HG03558 (cell line): ENCODE measurements around the gene ZNF594.
"Not testable (repeated sequence)": the region's sequence is repeated elsewhere in the genome, so short reads cannot be mapped to it uniquely, and the experiment has no call there.

Experiments
- ATAC-seq: cut with Tn5 transposase; IDR thresholded peaks from one replicate; pipeline ENCODE4 v1.9.1; 2021; ENCODE audit warnings: moderate number of reproducible peaks; ENCODE audit not compliant: unreplicated experiment; ENCODE audit errors: extremely low read depth

ZNF594 gene

DNA sequence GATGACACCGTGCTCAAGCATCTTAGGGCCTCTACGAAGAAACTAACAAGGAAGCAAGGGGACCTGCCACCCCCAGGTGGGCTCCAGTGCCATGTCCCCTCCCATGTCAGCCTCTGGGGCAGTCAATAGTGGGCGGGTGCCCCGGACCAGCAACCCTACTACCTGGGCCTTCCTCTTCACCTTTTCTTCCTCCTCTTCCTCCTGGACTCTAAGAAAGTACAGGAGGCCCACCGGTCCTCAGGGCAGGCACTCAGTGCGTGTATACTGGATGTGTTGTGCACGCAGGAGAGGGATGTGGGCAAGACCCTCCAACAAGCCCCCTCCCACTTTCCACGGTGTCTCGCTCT lies 53.5 kb downstream of the ZNF594 start:
- not testable (repeated sequence) for ATAC-seq

DNA sequence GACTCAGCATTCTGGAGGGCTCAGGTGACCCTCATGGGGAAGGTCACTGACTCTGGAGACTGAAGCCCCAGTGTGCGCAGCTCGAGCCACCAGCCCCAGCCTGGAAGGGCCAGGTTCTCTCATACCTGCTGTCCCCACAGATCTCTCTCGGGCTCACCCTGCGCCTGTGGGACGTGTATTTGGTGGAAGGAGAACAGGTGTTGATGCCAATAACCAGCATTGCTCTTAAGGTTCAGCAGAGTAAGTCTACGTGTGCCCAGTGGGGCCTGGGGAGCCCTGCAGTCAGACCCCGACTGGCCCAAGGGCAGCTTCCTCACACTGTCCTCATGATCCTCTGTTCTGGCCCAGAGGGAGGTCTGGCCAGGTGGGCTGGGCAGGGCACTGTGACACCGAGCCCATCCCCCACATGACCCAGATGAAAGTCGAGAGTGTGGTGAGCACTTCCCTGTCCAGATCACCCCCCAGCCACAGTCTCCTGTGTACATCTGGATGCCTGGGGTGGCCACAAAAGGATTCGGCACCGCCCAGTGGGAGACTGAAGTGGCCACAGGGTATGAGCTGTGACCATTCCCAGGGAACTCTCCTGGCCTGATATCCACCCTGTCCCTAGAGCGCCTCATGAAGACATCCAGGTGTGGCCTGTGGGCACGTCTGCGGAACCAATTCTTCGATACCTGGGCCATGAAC lies 54.0 kb downstream of the ZNF594 start:
- ATAC-seq: not testable (repeated sequence)

DNA sequence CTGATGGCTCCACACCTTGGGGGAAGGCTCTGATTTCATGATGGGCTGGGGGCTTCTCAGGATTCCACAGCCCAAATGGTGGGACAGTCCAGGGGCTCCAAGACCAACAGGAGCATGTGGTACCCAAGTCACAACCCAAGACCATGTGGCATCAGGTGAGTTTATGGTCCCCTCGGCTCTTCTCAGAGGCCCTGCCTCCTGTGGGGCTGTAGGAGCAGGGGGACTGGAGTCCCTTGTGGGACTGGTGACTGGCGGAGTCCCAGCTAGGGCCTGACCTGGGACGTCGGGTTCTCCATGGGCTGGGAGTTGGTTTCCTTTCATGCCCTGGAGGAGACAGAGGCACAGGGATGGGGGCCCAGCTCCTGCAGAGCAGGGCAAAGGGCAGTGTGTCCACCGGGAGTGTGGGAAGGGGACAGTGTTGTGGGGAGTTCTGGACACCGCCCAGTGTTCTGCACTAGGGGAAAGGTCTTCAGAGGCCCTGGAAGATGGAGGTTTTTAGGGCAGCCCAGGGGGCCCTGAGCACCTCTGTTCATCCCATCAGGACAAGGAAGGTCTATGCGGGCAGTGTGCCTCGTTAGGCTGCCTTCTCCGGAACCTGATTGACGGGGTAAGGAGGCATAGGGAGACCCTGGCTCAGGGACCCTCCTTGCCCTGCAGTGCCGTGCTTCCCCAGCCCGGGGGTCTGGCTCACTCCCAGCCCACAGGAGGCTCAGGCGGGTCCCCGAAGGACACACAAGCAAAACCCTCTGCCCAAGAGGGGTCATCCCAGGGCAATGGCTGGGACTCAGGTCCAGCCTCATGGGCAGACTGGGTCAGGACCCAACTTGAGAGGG lies 54.9 kb downstream of the ZNF594 start:
- ATAC-seq: not testable (repeated sequence)

DNA sequence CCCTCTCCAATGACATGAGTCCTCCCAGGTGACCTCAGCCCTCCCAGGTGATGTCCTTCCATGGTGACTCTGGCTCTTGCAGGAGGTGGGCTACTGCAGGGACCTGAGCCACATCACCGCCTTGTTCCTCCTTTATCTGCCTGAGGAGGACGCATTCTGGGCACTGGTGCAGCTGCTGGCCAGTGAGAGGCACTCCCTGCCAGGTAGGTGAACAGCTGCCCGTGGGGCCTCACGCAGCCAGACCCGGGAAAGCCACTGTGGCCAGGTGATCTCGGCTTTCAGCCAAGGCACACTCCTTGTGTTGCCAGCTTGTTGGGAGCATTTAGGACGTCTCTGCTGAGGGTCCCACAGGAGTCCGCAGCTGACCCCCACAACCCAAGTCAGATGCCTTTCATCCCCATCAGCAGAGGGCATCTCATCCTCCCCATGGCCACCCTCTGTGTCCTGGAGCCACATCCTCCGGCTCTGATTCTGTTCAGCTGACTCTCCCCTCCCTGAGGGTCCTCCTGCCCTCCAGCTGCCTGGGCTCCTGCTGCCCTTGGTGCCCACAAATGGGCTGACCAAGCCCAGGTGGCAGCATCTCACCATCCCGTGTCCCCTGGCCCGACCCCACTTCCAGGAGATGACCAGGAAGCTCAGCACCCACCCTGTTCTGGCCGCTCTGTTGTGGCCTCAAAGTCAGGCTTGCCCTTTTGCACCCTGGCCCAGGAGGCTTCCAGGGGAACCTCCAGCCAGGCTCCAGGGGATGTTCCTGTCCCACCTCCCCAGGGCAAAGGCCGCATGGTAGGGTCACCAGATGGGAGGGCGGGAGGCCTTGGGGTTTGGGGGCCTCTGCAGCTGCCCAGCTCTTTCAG lies 55.7 kb downstream of the ZNF594 start:
- no peak for ATAC-seq

DNA sequence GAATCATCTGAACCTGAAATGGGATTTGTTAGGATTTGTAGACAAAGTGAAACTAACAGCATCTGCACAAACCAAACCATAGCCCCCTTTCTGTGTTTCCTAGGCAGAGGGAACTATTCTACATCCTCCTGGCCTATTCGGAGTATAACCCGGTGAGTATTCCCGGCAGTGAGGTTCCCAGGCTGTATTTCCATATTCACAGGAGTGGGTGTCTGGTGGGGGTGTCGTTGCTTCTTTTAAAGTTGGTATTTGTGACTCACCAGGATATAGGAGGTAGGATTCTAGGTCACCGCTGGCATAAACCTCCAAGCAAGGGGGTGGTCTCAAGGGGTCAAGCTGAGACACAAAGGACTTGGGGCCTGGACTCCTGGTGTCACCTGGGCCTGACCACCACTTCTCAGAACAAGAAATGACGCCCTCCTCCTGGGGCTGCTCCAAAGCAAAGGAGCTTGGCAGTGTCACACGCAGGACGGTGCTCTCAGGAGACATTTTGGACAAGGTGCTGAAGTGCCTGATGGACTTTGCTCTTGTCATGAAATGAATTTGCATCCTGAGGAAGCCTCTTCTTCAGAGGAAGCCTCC lies 56.4 kb downstream of the ZNF594 start:
- ATAC-seq: not testable (repeated sequence)

DNA sequence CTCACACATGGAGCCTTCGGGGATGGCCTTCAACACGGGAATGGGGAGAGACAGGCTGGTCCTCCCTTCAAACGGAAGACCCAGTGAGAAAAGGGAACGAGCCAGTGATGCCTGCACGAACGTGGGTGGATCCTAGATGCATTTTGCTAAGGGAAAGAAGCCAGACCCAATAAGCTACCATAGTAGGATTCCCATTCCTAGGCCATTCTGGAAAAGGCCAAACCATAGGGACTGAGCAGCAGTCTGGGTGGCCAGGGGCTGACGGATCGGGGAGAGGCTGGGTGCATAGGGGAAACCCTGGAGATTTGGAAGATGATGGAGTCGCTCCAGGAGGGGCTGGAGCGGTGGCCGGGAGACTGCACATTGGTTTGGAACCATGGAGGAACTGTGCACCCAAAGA lies 57.1 kb downstream of the ZNF594 start:
- ATAC-seq: not testable (repeated sequence)

DNA sequence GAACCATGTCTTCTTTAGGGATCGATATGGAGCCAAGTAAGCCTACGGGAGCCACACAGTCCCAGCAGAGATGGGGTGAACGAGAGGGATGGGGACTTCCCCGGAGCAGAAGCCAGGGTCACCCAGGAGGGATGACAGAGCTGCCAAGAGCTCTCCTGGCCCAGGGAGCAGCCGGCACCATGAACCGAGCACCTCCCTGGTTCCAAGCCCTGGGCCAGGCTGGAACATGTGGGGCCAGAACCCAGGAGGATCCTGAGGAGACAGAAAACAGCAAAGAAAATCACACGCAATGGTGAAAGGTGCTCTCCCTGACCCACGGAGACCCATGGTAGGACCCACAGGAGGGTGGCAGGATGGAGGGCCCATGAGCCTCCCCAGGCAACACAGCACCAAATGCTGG lies 57.7 kb downstream of the ZNF594 start:
- ATAC-seq: not testable (repeated sequence)

DNA sequence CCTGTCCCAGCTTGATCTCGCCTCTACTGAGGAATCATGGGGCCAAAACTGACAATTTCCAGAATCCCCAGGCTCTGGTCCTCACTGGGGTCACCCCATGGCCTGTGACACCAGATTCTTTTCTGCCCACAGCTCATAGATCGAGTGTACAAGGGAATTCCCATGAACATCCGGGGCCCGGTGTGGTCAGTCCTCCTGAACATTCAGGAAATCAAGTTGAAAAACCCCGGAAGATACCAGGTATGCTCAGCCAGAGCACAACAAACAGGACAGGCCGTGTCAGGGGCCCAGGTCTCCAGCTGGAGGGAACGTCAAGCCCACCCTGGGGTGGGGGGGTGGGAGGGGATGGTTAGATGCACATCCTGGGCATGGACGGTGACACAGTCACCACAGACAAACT lies 58.4 kb downstream of the ZNF594 start:
- ATAC-seq: no peak

DNA sequence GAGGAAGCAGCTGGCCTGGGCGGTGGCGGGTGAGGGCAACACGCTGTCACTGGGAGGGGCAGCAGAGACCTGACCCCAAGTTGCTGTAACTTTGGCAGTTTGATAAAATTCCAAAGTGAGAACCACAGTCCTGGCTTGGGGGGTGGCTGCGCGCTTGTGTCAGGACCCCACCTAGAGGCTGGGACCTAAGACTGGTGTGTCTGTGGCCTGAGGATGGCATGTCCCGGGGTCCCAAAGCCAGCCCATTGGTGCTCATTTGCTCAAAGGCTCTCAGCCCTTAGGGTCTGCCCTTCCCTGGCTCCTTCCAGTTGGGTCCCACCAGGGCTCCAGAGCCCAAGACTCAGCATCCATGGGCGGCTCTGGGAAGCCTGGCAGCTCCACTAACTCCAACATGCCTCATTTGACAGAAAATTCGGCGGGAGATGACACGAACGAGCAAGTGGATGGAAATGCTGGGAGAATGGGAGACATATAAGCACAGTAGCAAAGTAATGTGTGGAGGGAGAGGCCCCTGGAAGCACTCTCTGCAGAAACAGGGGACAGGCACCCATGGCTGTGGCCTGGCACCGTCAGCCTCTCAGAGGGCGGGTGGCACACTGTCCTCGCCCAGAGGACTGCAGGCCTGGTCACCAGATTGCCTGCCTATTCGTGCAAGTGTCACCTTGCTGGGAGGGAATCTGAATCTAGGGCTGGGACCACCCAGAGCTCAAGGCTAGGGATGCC lies 59.0 kb downstream of the ZNF594 start:
- not testable (repeated sequence) for ATAC-seq

DNA sequence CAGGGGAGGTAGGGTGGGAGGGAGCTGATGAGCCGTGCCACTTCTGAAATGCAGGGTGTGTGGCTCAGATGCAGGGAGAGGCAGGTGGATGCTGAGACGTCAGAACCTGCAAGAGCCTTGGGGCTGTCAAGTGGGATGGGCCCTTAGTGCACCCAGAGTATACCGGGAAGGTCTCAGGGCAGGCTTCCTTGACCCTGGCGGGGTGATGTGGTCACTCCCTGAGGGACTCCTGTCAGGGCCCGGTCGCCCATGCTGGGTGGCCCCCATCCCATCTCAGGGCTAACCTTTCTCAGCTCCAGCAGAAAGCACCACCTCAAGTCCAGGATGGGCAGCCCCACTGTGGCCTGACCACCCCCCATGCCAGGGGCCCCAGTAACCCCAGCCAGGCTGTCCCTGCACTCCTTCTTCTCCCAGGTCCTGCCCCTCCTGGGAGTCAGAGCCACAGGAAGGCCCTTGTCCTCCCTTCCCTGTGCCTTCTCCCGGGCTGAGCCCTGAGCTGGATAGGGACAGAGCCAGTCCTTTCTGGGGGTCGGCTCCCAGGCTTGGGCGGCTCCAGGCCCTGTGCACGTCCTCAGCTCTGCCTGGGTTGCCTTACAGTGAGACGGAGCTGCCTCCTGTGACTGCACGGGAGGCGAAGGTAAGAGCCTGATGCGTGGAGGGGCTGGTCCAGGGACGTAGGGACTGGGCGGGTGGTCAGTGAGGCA lies 59.7 kb downstream of the ZNF594 start:
- not testable (repeated sequence) for ATAC-seq

DNA sequence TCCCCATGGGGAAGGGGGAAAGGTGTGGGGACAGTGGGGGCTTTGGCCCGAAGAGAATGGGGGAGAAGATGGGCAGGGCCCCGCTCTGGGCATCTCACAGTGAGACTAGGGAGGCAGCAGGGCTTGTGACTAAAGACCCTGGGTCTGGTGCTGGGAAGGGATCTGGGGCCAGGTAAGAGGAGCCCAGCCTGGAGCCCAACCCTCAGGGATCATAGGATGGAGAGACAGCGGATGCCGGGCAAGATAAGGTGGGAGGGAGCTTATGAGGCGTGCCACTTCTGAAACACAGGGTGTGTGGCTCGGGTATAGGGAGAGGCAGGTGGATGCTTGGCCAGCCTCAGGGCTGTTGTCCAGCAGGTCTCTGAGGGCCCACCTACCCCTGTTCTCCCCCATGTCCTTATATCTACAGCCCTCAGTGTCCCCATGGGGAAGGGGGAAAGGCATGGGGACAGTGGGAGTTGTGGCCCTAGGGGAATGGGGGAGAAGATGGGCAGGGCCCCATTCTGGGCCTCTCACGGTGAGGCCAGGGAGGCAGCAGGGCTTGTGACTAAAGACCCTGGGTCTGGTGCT lies 60.4 kb downstream of the ZNF594 start:
- ATAC-seq: no peak

DNA sequence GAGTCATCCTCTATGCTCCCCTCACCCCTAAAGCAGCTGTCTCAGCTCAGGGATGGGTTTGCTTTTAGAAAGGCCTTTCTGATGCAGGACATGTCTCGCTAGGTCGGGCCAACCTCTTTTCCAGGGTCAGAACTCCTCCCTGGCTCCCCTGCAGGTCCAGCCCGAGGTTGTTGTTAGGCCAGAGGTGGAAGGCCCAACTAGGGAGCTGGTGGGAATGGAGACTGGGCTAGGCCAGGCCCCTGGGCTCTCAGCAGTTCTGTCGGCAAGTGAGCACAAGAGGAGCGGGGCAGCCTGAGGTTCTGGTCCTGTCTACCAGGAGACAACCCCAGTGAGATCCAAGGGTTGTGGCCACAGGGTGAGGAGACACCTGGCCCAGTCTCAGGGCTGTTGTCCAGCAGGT lies 61.0 kb downstream of the ZNF594 start:
- ATAC-seq: not testable (repeated sequence)

DNA sequence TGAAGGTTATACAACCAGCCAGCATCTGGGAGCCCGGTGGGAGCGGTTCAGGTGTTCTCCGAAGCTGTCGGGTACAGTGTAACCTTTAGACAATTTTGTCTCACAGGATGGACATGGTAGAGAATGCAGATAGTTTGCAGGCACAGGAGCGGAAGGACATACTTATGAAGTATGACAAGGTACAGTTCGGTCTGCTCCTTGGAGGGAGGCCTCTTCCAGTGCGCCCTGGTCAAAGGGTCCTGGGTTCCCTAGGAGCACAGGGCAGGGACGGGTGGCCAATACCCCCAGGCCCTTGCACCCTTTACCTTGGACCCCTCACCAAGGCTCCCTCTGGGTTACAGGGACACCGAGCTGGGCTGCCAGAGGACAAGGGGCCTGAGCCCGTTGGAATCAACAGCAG lies 61.4 kb downstream of the ZNF594 start:
- ATAC-seq: not testable (repeated sequence)

DNA sequence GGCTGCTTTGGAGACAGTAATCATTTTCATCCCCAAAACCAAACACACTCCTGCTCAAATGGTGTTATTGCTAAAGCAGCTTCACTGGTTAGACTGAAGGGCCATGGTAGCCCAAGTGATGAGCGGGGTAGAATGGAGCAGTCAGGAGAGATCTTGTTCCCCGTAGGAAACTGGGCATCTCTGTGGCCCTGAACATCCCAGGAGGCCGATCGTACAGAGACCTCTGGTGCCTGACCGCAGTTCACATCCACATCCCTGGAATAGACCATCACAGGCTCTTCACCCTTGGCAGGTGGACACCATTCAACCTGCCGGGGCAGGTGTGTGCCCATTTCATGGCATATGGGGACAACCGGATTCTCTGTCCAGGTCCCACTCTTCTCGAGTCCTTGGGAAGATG lies 61.9 kb downstream of the ZNF594 start:
- not testable (repeated sequence) for ATAC-seq
